Kidney epithelial cell (primary cell): ENCODE results near the gene PHYH. TPM values are rescaled to one million over a fixed set of nuclear protein-coding genes. Genes with fewer than 3 reads are reported as not detected.

Experiments
- DNase-seq: peaks from one replicate; pipeline ENCODE4 v3.0.0-alpha.2; 2010; ENCODE audit warnings: low read depth
- H3K27me3 ChIP-seq: 2 replicates; pipeline ENCODE4 v1.6.0; 2011; ENCODE audit warnings: low read length; ENCODE audit not compliant: control insufficient read depth, insufficient read depth
- H3K36me3 ChIP-seq: 2 replicates; pipeline ENCODE4 v1.5.1; 2011; ENCODE audit warnings: low read length; ENCODE audit not compliant: control insufficient read depth, insufficient read depth
- H3K4me3 ChIP-seq: 2 replicates; pipeline ENCODE4 v1.5.1; 2011; ENCODE audit warnings: low read depth, mild to moderate bottlenecking, control low read depth, low read length
- total RNA-seq: library from RNA; depleted of rRNA; stranded (reverse); fragments of >200 nt; gene quantifications from 2 replicates; pipeline ENCODE4 v1.2.3, GENCODE V29; 2015
- TF ChIP-seq, protein P1 (sequence below): IDR thresholded peaks from 2 replicates; pipeline ENCODE4 v1.5.1; 2011; ENCODE audit warnings: mild to moderate bottlenecking, moderate library complexity, low read length, control low read depth, inconsistent platforms; ENCODE audit not compliant: insufficient read depth, poor library complexity, severe bottlenecking

PHYH gene
- total RNA-seq, 1 donor from 2014 or later, result 15.8 TPM

DNA sequence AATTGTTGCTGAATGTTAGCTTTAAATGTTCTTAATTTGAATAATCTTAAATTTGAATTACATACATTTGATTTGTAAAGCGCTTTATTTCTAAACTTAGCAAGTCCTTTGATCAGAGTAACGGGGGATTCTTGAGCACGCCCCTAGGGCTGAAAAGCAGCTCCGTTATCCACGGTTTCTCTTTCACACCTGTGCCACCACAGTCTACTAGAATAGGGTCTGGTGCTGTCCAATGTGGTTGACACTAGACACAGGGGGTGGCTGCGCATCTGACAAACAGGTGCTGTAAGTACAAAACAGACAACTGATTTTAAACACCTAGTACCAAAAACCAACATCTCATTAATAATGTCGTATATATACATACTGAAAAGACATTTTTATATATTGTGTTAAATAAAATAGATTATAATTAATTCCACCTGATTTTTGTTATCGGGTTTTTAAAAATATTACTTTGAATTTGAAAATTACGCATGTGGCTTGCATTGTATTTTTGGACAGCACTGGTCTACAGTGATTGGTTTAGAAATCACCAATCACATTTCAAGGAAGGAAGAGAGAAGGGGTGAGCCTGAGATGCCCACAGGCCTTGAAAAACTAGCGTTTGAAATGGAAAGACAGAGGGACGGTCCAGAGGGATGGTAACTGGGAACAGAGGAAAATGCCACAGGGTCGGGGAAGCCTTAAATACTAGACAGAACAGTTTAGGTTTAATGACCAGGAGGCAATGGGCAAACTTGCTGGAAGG, 40.9 kb upstream of the PHYH start:
- no peak overlapping the region for H3K4me3 ChIP-seq
- no peak for DNase-seq
- peaks cover 3% of the 10 kb centered on the region for H3K36me3 ChIP-seq
- TF ChIP-seq, protein P1, sequence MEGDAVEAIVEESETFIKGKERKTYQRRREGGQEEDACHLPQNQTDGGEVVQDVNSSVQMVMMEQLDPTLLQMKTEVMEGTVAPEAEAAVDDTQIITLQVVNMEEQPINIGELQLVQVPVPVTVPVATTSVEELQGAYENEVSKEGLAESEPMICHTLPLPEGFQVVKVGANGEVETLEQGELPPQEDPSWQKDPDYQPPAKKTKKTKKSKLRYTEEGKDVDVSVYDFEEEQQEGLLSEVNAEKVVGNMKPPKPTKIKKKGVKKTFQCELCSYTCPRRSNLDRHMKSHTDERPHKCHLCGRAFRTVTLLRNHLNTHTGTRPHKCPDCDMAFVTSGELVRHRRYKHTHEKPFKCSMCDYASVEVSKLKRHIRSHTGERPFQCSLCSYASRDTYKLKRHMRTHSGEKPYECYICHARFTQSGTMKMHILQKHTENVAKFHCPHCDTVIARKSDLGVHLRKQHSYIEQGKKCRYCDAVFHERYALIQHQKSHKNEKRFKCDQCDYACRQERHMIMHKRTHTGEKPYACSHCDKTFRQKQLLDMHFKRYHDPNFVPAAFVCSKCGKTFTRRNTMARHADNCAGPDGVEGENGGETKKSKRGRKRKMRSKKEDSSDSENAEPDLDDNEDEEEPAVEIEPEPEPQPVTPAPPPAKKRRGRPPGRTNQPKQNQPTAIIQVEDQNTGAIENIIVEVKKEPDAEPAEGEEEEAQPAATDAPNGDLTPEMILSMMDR, result no peak
- H3K27me3 ChIP-seq, result no peaks in the 10 kb centered on the region

DNA sequence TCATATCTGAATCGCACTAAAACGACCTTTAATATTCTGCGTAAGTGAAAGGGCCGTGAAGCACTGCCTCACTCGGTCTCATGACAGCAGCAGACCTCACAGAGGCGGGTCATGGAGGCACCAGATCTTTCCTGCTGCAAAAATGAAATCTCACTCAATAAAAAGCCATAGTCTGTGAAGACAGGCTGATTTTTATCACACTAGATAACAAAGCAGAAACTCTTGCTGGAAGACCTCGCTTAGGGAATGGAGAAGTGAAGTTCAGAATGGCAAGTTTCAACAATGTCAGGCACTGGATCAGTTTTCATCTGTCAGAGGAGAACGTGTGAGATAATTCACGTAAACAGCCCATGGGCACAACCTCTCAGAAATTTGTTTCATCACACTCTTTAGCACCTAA, 40.2 kb upstream of the PHYH start:
- H3K4me3 ChIP-seq, result no peak overlapping the region

DNA sequence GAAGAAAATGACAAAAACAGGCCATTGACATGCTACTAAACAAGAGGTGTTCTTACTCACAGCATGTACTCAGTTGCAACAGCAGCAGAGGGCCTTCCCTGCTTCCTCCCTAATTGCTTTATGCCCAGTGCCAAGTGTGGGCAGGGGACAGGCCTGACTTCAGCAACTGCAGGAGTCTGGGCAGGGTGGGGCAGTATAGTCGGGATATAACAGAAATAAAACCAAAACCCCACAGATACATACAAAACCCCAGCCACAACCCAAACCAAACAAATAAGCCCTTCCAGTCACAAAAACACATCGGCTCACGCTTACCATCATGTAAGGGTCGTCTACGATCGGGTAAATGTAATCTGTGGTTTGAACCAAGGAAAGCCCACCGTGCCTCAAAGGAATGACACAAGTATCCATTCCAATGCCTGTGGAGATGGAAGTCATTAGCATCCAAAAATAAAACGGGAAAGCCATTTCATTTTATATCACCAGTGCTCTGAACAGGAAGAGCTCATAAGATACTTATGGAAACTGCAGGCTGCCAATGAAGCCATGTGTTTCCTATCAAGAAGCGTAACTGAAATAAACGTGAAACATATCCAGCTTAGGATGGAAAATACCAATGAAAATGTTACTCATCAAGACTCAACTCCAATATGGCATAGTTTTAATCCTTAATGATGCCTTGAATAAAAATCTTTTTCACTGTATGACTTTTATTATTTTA, 38.7 kb upstream of the PHYH start:
- DNase-seq, result no peak
- TF ChIP-seq, protein P1, result no peak
- H3K4me3 ChIP-seq, result no peak overlapping the region
- peaks cover 3% of the 10 kb centered on the region for H3K36me3 ChIP-seq
- no peaks in the 10 kb centered on the region for H3K27me3 ChIP-seq

More for the DNA sequence above, 40.2 kb upstream of the PHYH start:
- peaks cover 2% of the 10 kb centered on the region for H3K36me3 ChIP-seq
- TF ChIP-seq, protein P1, result no peak
- H3K27me3 ChIP-seq, result no peaks in the 10 kb centered on the region
- DNase-seq, result no peak

- Histone ChIP-seq H3K27me3 (no peaks in the 10 kb centered on the region), H3K4me3 (no peak overlapping the region), H3K36me3 (peaks cover 3% of the 10 kb centered on the region)
- no peak for DNase-seq
- TF ChIP-seq, protein P1, result no peak
Measured at GRCh38 chr10:13337827-13338196, 37.9 kb upstream of the PHYH start.

- no peak for DNase-seq
- TF ChIP-seq, protein P1, result no peak
- H3K27me3 ChIP-seq, result no peaks in the 10 kb centered on the region
- H3K4me3 ChIP-seq, result no peak overlapping the region
- peaks cover 3% of the 10 kb centered on the region for H3K36me3 ChIP-seq
Measured at GRCh38 chr10:13337128-13337826, 37.4 kb upstream of the PHYH start.
